NCI-H460 (cell line): Measurements from ENCODE around the gene BMPR1A. TPM values are rescaled to one million over a fixed set of nuclear protein-coding genes. Genes with fewer than 3 reads are reported as not detected.
A peak's percentile ranks its signal among the peaks of the same experiment; 100 is the strongest.
"Not testable (repeated sequence)": the region's sequence is repeated elsewhere in the genome, so short reads cannot be mapped to it uniquely, and the experiment has no call there.

ENCODE experiments used
- DNase-seq: peaks from one replicate; pipeline ENCODE4 v3.0.0-alpha.2; 2016; ENCODE audit warnings: low read depth; ENCODE audit errors: extremely low read depth
- total RNA-seq: library from RNA; depleted of rRNA; stranded (reverse); fragments of >200 nt; shearing (Covaris generic); gene quantifications from 2 replicates; pipeline ENCODE4 v1.2.3, GENCODE V29; 2014

Gene BMPR1A
- total RNA-seq, 1 experiment from 2014 or later = 31.6 TPM

DNA sequence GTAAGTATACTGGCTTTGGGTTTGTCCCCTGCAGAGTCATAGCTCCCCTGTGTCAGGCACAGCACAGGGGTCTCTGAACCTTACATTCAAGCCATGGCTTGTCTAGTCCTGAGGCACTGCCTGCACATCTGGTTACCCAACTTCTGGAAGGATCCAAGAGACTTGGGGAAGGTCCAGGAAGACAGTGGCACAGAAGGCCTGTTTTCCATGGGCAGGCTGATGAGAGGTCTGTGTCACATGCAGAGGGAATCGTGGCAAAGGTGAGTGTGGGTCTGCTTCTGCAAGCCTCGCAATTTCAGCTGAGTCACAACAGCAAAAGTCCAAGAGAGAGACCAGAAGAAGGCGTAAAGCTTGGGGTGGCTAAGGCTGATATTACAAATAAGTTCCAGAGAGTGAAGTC is 28.4 kb upstream of the BMPR1A start:
- DNase-seq = no peak

DNA sequence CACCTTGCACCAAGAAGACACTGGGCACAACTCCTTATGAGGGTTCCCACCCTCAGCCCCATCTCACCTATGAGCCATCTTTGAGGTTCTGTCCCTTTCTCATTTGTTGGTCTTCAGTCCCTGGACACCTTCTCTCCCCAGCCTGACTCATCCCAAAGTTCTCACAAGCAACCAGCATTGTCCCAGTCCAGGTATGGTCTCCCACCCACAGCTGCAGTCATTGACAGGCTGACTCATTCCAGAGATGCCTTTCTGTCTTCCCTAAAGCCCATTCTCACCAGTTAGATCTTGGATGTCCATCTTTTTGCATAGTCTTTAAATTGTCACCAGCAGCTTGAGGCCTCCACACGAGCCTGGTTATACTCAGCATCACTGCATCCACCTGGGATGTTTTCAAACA is 26.7 kb upstream of the BMPR1A start:
- no peak for DNase-seq

DNA sequence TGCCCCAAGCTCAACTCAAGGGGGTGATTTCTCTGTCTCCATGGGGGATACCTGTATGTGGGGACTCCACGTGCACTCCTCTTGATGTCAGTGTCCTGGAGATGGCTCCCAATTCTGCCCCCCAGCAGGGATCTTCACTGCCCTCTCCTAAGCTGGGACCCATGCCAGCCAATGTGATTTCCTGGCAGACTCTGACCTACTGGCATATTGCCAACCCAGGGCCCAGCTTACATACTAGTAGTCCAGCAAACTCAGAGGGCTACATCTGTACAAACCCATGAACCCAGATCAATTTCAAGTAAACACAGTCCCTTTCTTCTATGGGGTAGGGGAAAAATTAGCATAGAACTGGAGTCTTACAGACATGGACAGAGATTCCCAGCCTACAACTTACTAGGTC is 26.2 kb upstream of the BMPR1A start:
- DNase-seq = no peak

DNA sequence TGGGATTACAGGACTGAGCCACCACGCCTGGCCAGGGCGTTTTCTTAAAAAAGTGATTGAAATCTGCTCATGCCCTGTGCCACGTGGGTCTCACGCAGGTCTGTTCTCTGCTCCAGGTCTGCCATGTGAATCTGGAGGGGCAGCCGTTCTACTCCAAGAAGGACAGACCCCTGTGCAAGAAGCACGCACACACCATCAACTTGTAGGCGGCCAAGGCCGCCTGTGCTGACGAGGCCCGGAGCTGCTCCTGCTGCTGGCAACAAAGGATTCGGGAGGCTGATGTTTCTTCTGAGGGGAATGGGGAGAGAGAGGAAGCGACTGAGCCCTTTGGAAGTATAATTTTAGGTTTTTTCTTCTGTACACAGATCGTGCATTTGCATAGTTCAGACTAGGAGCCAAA is 23.6 kb upstream of the BMPR1A start:
- DNase-seq = no peak

DNA sequence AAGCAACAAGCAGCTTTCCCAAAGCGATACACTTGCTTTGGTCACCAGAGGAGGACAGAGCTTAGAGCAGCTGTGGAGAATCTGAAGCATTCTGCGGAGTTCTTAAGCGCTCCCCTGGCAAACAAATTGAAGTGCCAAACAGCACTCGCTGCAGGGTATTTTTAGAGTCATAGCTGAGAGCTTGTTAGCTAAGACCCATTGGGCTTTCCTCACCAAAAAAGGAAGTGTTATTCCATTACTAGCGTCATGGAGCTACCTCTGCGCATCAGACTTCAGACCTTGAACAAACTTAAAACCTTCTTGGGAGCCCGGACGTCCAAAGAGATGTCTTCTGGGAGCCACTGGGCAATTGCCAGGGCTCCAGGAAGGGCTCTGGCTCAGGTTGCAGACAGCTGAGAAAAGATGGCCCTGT is 23.2 kb upstream of the BMPR1A start:
- DNase-seq = no peak

DNA sequence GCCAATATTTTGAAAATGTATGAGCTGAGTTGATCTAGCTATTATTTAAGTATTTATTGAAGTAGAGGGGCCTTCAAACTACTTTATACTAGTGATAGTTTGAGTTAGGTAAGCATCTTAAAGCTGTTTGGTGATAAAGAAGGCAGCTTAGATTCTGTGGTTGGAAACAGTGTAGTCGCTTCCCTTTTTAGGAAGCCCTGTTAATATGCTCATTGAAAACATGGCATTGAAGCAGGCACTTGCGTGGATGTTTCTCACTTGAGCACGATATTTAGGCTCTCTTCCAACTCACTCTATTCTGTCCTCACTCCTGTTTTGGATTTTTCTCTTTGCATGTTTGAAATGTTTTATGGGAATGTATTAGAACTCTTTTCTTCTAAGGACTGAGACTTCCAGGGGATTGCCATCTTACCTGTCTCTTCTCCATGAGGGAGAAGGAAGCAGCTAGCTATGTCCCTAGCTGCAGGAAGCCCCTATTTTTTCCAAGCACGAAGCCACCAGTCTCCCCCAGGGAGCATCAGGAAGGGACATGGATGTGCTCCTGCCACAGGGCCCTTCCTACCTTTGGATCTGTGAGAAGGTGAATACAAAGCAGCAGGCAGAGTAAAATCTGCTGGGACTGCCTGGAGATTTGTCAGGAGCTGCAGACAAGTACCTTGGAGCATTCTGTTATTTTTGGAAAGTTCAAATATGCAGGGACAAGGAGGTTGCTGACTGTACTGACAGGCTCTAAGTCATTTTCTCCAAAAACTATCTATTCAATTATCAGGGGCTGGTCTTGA is 22.0 kb upstream of the BMPR1A start:
- DNase-seq = no peak

DNA sequence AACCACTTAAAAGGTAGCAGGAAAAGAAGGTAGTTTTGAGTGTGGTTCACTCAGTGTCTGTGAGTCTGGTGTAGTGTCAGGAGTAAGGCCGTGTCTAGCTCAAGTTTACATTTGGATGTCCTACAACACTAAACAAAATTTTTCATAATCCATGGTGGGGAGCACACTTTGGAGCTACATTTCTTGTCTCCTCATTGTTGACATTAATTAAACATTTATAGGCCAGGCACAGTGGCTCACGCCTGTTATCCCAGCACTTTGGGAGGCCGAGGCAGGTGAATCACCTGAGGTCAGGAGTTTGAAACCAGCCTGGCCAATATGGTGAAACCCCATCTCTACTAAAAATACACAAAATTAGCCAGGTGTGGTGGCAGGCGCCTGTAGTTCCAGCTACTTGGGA is 21.1 kb upstream of the BMPR1A start:
- not testable (repeated sequence) for DNase-seq

DNA sequence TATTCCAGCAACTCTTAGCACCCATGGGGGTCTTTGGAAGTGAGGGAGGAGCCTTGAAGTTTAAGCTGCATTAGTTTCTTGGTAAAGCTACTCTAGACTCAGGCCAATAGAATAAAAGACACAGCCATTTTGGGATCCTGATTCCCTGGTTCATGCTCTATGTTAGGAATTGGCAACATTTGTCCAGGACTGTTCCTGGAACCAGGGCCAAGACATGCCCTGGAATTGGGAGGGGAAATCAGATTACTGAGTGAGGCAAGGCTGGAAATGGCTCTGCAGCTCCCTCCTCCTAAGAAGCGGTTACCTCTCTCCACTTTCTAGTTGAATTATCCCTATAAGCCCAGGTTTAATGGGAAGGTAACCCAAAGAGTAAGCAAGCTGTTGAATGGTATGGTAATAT is 14.2 kb upstream of the BMPR1A start:
- DNase-seq = no peak

DNA sequence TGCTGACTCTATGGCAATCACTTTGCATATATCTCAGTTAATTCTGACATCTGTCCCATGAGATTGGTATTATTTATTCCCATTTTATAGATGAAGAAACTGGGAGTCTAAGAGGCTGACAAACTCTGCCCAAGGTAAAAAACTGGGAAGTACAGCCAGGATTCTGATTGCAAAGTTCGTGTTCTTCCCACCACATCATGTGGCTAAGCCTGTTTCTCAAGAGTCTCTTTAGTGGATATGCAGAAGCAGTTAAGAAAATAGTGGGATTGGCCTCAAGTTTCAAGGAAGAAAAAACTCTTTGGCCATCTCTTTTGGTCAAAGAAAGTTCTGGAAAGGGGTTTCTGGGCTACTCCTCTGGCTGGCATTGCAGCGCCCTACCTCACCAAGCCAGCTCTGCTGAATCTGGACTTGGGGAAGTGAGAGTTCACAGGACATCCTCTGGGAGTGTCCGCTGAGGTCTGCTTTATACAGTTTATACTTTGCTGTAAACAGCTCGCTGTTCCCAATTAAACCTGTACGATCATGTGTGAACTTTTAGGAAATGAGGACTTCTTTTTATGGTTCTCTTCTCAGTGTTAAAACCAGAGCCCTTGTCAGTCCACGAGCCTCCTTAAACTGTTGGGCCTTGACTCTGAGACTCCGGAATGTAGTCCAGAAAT is 12.2 kb upstream of the BMPR1A start:
- no peak for DNase-seq

DNA sequence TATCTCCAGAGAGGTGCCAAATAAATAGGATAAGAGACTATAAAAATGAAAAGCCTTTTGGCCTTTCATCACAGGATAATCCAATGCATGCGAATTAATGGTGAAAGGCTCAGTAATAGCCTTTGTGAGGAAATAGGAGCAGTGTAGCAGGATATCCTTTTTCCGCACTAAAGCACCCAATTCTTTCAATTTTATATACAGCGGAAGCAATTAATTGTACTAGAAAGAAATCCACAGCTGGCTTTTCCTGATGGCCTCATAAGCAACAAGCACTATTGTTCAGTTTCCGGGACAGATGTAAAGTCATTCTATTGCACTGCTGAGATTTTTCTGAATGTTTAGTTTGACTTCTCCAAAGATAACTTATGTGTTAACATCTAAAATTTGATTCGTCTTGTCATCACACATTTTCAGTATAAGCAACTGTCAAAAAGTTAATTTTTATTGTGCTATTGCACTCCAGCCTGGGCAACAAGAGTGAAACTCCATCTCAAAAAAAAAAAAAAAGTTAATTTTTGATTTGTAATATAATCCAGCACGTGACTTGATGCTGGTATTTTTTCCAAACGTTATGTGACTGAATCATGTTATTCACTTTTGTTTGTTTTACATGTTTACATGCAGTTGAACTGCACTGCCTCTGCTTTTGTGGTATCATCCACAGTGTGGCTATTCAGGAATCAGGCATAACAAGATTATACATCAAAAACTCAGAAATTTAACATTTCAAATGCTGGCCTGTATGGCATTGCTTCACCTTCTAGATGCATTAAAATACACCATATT is 8.4 kb upstream of the BMPR1A start:
- no peak for DNase-seq

DNA sequence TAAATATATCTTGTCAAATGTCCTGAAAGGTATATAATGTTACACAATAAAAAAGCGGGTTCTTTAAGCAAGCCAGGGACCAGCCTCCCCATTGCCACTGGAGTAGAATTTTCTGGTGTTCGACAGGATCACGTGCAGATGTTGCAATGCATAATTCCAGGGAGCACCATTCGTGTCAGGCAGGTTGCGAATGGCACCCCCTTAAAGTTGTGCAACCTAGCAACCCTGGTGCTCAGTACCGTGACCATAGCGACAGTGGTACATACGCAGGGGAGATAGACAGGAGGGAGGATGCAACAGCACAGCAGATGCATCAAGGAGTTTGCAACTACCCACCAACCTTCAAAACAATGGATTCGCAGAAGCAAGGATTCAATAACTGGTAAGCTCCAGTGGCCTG is 6.6 kb upstream of the BMPR1A start:
- no peak for DNase-seq

DNA sequence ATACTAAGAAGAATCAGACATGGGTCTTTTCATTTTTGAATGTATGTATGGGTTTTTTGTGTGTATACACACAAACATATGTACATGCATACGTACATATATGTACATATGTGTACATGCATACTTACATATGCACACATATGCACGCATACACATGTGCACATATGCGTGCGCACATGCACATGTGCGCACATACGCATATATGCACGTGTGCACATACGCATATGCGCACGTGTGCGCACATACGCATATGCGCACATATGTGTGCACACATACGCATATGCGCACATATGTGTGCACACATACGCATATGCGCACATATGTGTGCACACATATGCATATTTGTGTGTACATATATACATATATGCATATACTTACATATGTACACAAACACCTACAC is 4.9 kb upstream of the BMPR1A start:
- no peak for DNase-seq

DNA sequence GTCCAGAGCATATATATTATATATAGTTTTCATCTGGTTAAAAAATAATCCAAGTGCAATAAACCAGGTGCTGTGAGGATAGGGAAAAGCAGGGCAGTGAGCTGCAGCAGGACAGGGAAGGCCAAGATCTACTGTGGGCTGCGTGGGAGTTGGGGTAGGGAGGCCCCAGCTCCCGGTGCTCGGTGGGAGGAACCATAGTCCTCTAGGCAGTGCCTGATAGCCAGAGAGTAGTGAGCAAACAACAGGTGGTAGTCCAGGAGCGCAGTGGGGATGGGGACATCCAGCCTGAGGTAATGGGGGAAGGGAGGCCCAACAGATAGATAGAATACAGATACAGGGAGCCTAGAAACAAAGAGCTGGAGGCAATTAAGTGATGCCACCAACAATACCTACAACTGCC is 4.1 kb upstream of the BMPR1A start:
- DNase-seq = no peak

DNA sequence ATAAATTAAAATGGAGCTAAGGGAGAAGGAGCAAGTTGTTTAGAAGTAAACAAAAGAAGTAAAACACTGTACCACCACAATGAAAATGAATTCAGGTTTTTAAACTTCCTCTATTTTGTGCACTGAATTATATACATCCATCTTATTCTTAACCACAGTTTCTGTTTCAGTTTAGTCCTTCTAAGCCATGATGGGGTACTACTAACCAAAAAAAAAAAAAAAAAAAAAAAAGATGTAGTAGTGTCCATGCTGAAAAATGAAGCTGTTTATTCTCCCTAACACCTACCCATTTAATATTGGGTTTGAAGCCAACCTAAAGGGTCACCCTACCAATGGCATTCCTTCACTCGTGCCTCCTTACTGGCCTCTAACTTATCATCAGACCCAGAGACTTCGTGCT is 3.4 kb upstream of the BMPR1A start:
- DNase-seq = no peak

DNA sequence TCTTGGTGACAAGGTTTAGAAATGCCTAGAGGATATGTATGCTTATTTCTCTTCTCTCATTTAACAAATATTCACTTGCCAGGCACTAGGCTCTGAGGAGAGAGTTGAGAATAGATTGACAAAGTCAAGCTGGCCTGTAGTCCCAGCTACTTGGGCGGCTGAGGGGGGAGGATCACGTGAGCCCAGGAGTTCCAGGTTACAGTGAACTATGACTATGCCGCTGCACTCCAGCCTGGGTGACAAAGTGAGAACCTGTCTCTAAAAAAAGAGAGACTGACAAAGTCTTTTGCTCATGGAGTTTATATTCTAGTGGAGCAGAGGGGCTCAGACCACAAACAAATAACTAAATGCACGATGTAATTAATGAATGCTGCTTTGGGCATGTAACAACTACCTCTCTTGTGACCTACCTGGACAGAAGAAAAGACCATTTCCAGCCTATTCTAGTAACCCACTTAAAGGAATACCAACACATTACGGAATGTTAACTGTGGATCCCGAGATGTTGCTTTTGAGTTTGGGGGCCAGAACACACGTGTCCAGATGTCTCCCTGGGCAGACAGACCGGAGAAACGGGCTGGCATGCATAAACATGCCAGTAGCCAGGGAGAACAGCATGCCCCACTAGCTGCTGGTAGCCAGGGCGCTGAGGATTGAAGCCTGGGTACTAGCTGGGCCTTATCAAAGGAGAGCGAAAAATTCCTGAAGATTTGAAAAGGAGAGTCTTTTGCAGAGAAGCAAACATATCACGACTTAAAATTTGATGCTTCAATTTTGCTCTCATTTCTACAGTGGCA is 2.6 kb upstream of the BMPR1A start:
- no peak for DNase-seq

DNA sequence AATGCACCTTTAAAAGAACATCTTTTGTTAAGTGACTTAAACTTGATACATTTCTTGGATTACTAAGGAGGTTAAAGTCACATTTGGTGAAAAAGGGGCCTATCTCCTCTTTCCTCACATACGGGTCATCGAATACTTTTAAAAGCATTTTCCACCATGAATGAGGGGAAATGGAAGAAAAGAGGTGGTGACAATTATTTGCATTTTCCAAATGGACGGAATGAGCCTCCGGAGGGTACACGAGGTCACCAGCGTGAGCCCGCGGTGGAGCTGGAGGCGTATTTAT is 1.0 kb upstream of the BMPR1A start:
- no peak for DNase-seq

DNA sequence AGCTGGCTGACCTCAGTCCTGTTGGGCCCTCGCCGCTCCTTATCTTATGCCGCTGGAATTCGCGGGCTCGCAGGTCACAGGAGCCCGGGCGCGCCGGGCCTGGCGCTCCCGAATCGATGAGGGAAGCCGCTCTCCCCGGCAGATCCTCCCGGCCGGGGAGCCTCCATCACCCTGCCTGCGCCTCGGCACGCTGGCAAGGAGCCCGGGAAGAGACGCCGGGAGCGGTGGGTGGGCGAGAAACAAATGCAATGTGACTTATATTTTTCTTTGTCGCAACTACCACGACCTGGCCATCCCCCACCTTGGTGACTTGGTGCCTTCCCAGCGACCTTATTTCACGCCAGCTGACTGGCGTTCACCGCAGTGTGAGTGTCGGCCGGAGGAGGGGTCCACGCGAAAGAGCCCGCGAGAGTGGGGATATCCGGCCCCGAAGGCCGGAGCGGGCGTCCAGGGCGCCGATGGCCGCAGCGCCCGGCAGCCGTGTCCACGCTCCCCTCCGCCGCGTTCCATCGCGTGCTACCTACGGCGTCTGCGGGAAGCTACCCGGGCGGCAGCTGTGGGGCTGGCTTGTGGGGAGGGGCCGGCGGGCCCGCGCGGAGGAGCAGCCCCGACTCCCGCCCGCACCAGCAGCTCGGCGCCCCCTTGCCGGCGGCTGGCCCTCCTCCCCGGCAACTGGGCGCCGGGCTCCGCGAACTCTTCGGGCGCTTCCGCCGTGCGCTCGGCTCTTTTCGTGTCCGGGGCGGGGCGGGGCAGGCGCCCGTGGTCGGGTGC is 494 bp upstream of the BMPR1A start:
- peak; percentile 59 for DNase-seq

DNA sequence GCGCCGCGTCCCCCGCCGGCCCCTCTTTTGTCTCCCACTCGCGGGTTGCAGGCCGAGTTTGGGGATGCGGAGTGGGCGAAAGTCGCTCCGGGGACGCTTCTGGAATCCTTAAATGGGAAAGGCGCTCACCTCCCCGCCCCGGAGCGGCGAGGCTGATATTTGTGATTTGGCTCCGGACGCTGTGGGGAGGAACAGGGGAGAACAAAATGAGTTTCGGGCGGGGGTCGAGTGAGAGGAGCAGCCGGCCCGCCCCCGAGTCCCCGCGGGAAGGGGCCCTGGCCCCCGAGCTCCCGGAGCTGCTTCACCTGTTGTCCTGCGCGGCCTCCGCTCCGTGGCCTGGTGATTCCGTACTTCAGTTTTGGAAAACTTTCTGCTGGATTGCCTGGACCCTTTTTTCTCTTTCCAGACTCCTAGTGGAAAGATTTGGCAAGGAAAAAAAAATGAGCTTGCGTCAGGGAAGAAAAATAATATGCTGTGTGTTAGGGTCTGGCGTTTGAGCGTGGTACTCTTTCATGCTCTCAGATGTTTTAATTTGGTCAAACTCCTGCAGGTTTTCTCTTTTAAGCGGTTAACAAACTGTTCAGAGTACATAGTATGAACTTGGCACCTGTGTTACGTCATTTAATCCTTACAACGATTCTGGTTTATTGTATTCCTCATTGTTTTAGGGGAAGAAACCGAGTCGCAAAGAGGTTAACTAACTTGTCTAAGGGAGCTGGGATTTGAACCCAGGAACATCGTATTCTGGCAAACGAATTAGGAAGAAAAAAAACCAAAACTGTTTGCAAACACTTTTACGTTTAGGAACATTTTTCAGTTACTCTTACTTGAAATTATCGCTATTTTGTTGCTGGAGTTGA is 924 bp downstream of the BMPR1A start:
- peak; percentile 28 for DNase-seq
